ENCODE data around the gene JPH3.

JPH3 gene

GRCh38 chr16:87666919-87667318 is 64.6 kb downstream of the JPH3 start:
- H3K4me1 ChIP-seq (ENCODE audit: insufficient read depth, insufficient read length), result peaks cover 16% of the 10 kb centered on the region
- no peak for DNase-seq (ENCODE audit: low read depth, low spot score)
- H3K27me3 ChIP-seq (ENCODE audit: insufficient read depth, insufficient read length), result no peaks in the 10 kb centered on the region
- no peaks in the 10 kb centered on the region for H3K9me3 ChIP-seq (ENCODE audit: insufficient read depth, low read length)
- no peak overlapping the region for H3K4me3 ChIP-seq (ENCODE audit: insufficient read length, low read depth)
- no peaks in the 10 kb centered on the region for H3K36me3 ChIP-seq (ENCODE audit: insufficient read depth, insufficient read length, low read length)
- H3K9ac ChIP-seq (ENCODE audit: insufficient read length, low read depth), result no peak overlapping the region
- TF ChIP-seq YY1 (IDR thresholded peaks at IDR 0.05; ENCODE audit: insufficient read depth, insufficient read length) (no peak), ZNF274 (IDR thresholded peaks at IDR 0.05; ENCODE audit: low read depth, low read length) (no peak), SUZ12 (IDR thresholded peaks at IDR 0.05; ENCODE audit: extremely low read depth, insufficient read depth, insufficient read length) (no peak)

DNA sequence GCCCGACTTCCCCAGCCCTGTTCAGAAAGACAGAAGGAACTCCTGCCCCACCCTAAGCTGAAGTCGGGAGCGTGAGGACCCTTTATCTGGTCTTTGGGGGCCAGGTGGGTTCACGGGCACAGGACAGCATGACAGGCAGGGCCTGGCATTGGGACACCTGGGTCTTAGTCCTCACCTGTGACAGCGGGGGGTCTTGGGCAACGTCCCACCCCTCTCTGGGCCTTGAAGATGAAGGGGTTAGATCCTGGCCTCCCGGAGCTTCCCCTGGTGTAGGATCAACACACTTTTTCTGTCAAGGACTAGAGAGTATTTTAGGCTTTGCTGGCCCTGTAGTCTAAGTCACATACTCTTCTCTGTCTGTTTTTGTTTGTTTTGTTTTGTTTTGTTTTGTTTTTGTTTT is 65.1 kb downstream of the JPH3 start:
- Histone ChIP-seq H3K4me3 (ENCODE audit: insufficient read length, low read depth) (no peak overlapping the region), H3K36me3 (ENCODE audit: insufficient read depth, insufficient read length, low read length) (no peaks in the 10 kb centered on the region), H3K27me3 (ENCODE audit: insufficient read depth, insufficient read length) (no peaks in the 10 kb centered on the region), H3K4me1 (ENCODE audit: insufficient read depth, insufficient read length) (peaks cover 15% of the 10 kb centered on the region), H3K9ac (ENCODE audit: insufficient read length, low read depth) (no peak overlapping the region), H3K9me3 (ENCODE audit: insufficient read depth, low read length) (no peaks in the 10 kb centered on the region)
- TF ChIP-seq YY1 (IDR thresholded peaks at IDR 0.05; ENCODE audit: insufficient read depth, insufficient read length), result no peak
- TF ChIP-seq ZNF274 (IDR thresholded peaks at IDR 0.05; ENCODE audit: low read depth, low read length), result no peak
- TF ChIP-seq SUZ12 (IDR thresholded peaks at IDR 0.05; ENCODE audit: extremely low read depth, insufficient read depth, insufficient read length), result no peak
- DNase-seq (ENCODE audit: low read depth, low spot score), result no peak

DNA sequence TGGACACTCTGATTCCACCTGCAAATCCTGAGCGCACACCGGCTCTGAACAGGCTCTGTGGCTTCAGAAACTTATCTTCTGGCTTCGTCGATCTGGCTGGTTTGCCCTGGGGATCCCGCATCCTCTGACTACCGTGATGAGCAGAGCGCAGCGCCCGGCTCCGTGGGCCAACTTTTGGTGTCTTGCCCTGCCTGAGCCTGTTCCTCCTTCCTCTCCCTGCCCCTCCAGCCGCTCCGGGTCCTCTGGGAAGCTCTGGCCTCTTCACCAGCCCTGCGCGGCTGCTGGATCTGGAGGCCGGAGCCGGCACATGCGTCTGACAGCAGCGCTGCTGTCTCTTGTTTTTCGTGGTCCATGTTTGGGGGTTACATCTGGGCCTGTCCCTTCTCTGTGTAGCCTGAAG is 65.6 kb downstream of the JPH3 start:
- Histone ChIP-seq H3K4me1 (ENCODE audit: insufficient read depth, insufficient read length) (peaks cover 11% of the 10 kb centered on the region), H3K9ac (ENCODE audit: insufficient read length, low read depth) (peak overlapping the region; percentile 12), H3K36me3 (ENCODE audit: insufficient read depth, insufficient read length, low read length) (no peaks in the 10 kb centered on the region), H3K9me3 (ENCODE audit: insufficient read depth, low read length) (no peaks in the 10 kb centered on the region), H3K27me3 (ENCODE audit: insufficient read depth, insufficient read length) (no peaks in the 10 kb centered on the region), H3K4me3 (ENCODE audit: insufficient read length, low read depth) (no peak overlapping the region)
- TF ChIP-seq SUZ12 (IDR thresholded peaks at IDR 0.05; ENCODE audit: extremely low read depth, insufficient read depth, insufficient read length), result no peak
- no peak for TF ChIP-seq ZNF274 (IDR thresholded peaks at IDR 0.05; ENCODE audit: low read depth, low read length)
- no peak for TF ChIP-seq YY1 (IDR thresholded peaks at IDR 0.05; ENCODE audit: insufficient read depth, insufficient read length)
- no peak for DNase-seq (ENCODE audit: low read depth, low spot score)

DNA sequence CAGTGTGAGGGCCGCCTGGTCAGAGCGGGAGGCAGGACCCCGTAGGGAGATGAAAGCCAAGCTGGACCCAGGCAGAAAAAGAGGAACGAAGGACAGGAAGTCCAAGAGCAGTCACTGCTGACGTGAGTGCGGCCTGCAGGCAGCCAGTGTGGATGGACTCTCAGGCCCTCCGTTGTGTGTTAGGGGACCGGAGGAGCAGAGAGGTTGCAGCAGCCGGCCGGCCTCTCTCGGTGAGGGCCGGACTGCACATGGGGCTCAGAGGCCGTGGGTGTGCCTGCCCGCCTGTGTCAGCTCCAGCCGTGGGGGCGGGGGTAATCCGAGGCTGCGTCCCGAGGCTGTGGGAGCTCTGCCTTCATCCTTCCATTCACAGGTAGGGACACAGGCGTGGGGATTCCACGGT is 67.4 kb downstream of the JPH3 start:
- no peak for TF ChIP-seq YY1 (IDR thresholded peaks at IDR 0.05; ENCODE audit: insufficient read depth, insufficient read length)
- TF ChIP-seq ZNF274 (IDR thresholded peaks at IDR 0.05; ENCODE audit: low read depth, low read length), result no peak
- no peak for TF ChIP-seq SUZ12 (IDR thresholded peaks at IDR 0.05; ENCODE audit: extremely low read depth, insufficient read depth, insufficient read length)
- no peaks in the 10 kb centered on the region for H3K36me3 ChIP-seq (ENCODE audit: insufficient read depth, insufficient read length, low read length)
- DNase-seq (ENCODE audit: low read depth, low spot score), result no peak
- no peaks in the 10 kb centered on the region for H3K9me3 ChIP-seq (ENCODE audit: insufficient read depth, low read length)
- H3K9ac ChIP-seq (ENCODE audit: insufficient read length, low read depth), result peak overlapping the region; percentile 18
- H3K4me1 ChIP-seq (ENCODE audit: insufficient read depth, insufficient read length), result peaks cover 14% of the 10 kb centered on the region
- H3K27me3 ChIP-seq (ENCODE audit: insufficient read depth, insufficient read length), result no peaks in the 10 kb centered on the region
- no peak overlapping the region for H3K4me3 ChIP-seq (ENCODE audit: insufficient read length, low read depth)

GRCh38 chr16:87671221-87671620 is 68.9 kb downstream of the JPH3 start:
- H3K36me3 ChIP-seq (ENCODE audit: insufficient read depth, insufficient read length, low read length), result no peaks in the 10 kb centered on the region
- no peak overlapping the region for H3K9ac ChIP-seq (ENCODE audit: insufficient read length, low read depth)
- H3K9me3 ChIP-seq (ENCODE audit: insufficient read depth, low read length), result no peaks in the 10 kb centered on the region
- no peak for TF ChIP-seq ZNF274 (IDR thresholded peaks at IDR 0.05; ENCODE audit: low read depth, low read length)
- no peak for TF ChIP-seq SUZ12 (IDR thresholded peaks at IDR 0.05; ENCODE audit: extremely low read depth, insufficient read depth, insufficient read length)
- no peak for TF ChIP-seq YY1 (IDR thresholded peaks at IDR 0.05; ENCODE audit: insufficient read depth, insufficient read length)
- no peak for DNase-seq (ENCODE audit: low read depth, low spot score)
- no peaks in the 10 kb centered on the region for H3K27me3 ChIP-seq (ENCODE audit: insufficient read depth, insufficient read length)
- H3K4me1 ChIP-seq (ENCODE audit: insufficient read depth, insufficient read length), result peaks cover 16% of the 10 kb centered on the region
- H3K4me3 ChIP-seq (ENCODE audit: insufficient read length, low read depth), result no peak overlapping the region

GRCh38 chr16:87671715-87672270 is 69.5 kb downstream of the JPH3 start:
- Histone ChIP-seq H3K4me3 (ENCODE audit: insufficient read length, low read depth) (no peak overlapping the region), H3K36me3 (ENCODE audit: insufficient read depth, insufficient read length, low read length) (no peaks in the 10 kb centered on the region), H3K27me3 (ENCODE audit: insufficient read depth, insufficient read length) (no peaks in the 10 kb centered on the region), H3K9me3 (ENCODE audit: insufficient read depth, low read length) (no peaks in the 10 kb centered on the region), H3K4me1 (ENCODE audit: insufficient read depth, insufficient read length) (peaks cover 16% of the 10 kb centered on the region), H3K9ac (ENCODE audit: insufficient read length, low read depth) (no peak overlapping the region)
- no peak for DNase-seq (ENCODE audit: low read depth, low spot score)
- TF ChIP-seq ZNF274 (IDR thresholded peaks at IDR 0.05; ENCODE audit: low read depth, low read length) (no peak), SUZ12 (IDR thresholded peaks at IDR 0.05; ENCODE audit: extremely low read depth, insufficient read depth, insufficient read length) (no peak), YY1 (IDR thresholded peaks at IDR 0.05; ENCODE audit: insufficient read depth, insufficient read length) (no peak)

- no peak for TF ChIP-seq ZNF274 (IDR thresholded peaks at IDR 0.05; ENCODE audit: low read depth, low read length)
- TF ChIP-seq SUZ12 (IDR thresholded peaks at IDR 0.05; ENCODE audit: extremely low read depth, insufficient read depth, insufficient read length), result no peak
- TF ChIP-seq YY1 (IDR thresholded peaks at IDR 0.05; ENCODE audit: insufficient read depth, insufficient read length), result no peak
- Histone ChIP-seq H3K4me1 (ENCODE audit: insufficient read depth, insufficient read length) (peaks cover 12% of the 10 kb centered on the region), H3K4me3 (ENCODE audit: insufficient read length, low read depth) (no peak overlapping the region), H3K36me3 (ENCODE audit: insufficient read depth, insufficient read length, low read length) (no peaks in the 10 kb centered on the region), H3K27me3 (ENCODE audit: insufficient read depth, insufficient read length) (no peaks in the 10 kb centered on the region), H3K9me3 (ENCODE audit: insufficient read depth, low read length) (no peaks in the 10 kb centered on the region), H3K9ac (ENCODE audit: insufficient read length, low read depth) (no peak overlapping the region)
- no peak for DNase-seq (ENCODE audit: low read depth, low spot score)
Observed at GRCh38 chr16:87674419-87674818, 72.1 kb downstream of the JPH3 start.
